ENCODE results near the gene FANCD2OS.

The FANCD2OS gene

DNA sequence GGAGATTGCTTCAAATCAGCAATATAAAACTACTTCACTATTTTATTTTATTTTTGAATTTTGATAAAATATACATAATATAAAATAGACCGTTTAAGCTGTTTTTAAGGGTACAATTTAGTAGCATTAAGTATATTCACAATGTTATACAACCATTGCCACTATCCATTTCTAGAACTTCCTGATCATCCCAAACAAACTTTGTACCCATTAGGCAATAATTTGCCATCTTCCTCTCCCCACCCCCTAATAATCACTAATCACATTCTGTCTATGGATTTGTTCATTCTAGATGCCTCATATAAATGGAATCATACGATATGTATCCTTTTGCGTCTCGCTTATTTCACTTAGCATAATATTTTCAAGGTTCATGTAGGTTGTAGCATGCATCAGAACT, 53.0 kb downstream of the FANCD2OS start:
- no peaks in the 10 kb centered on the region for H4K20me1 ChIP-seq
- H3K9ac ChIP-seq, result no peak overlapping the region
- H3K36me3 ChIP-seq, result peaks cover 75% of the 10 kb centered on the region
- no peaks in the 10 kb centered on the region for H3K9me3 ChIP-seq
- H3K27ac ChIP-seq, result no peak overlapping the region
- H3K4me2 ChIP-seq, result no peak overlapping the region
- no peaks in the 10 kb centered on the region for H3K4me1 ChIP-seq
- H3K27me3 ChIP-seq, result no peaks in the 10 kb centered on the region
- H3K4me3 ChIP-seq, result no peak overlapping the region
- TF ChIP-seq Cebpa-rat (IDR thresholded peaks at IDR 0.05), result no peak
